Astrocyte (in vitro differentiated cells and primary cell): ENCODE data around the gene WDR20.

Experiments
- CTCF ChIP-seq: IDR thresholded peaks from 2 replicates; pipeline ENCODE4 v1.5.1; 2011; ENCODE audit warnings: low read depth, mild to moderate bottlenecking, inconsistent platforms, low read length, moderate library complexity; ENCODE audit not compliant: insufficient read depth
- EZH2 ChIP-seq: IDR thresholded peaks from 2 replicates; pipeline ENCODE4 v1.6.1; 2012; ENCODE audit warnings: mild to moderate bottlenecking, low read length, inconsistent platforms; ENCODE audit not compliant: insufficient read depth

- TF ChIP-seq EZH2 (no peak), CTCF (no peak)
Observed at GRCh38 chr14:102196902-102197230, 57.2 kb downstream of the WDR20 start.
